ENCODE results near the gene HPN. TPM values are rescaled to one million over a fixed set of nuclear protein-coding genes. Genes with fewer than 3 reads are reported as not detected.

HPN gene
- total and polyA plus RNA-seq, 2 of the 13 experiments (the other 11 are each of a cell fraction or from before 2014, with no cell fraction given) = 46.7 to 261 TPM

DNA sequence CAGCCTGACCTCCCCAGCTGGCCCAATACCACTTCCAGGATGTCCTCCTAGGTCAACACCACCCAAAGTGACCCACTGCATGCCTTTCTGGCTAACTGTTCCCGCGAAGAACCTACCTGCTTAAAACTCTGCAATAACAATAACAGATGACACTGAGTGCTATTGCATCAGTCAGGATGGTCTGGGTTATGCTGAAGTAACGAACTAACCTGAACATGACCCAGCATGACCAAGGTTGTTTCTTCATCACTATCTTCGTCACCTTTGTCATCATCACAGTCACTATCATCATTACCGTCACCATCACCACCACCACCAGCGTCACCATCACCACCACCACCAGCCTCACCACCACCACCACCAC, 63.5 kb downstream of the HPN start:
- DNase-seq (ENCODE audit: low spot score) = no peak
- Histone ChIP-seq H4K20me1 (ENCODE audit: insufficient read depth, low read length) (no peaks in the 10 kb centered on the region), H3K79me2 (ENCODE audit: insufficient read depth, low read length) (no peaks in the 10 kb centered on the region), H3K27me3 (ENCODE audit: control insufficient read depth in 1 of 2, insufficient read depth in 2 of 2, low read length in 2 of 2) (peaks cover 0 to 4% of the 10 kb centered on the region in 2 experiments; a peak in 1 of 5 replicates), H3K4me3 (replicated peaks in 1 of 3; ENCODE audit: insufficient read depth in 1 of 3, low read depth in 2 of 3, low read length in 3 of 3) (no peak overlapping the region), H3K27ac (ENCODE audit: extremely low read length, insufficient read depth, low read length) (no peak overlapping the region), H3K9me3 (ENCODE audit: low read length) (no peaks in the 10 kb centered on the region), H3K4me1 (ENCODE audit: insufficient read depth, low read length) (peaks cover 52% of the 10 kb centered on the region), H3K4me2 (ENCODE audit: low read depth, low read length) (no peak overlapping the region), H3K36me3 (replicated peaks in 1 of 2; ENCODE audit: control insufficient read depth in 1 of 2, insufficient read depth in 2 of 2, low read length in 2 of 2) (no peaks in the 10 kb centered on the region), H3K9ac (ENCODE audit: insufficient read depth, low read depth, low read length) (no peak overlapping the region), H2AFZ (ENCODE audit: low read length) (no peak overlapping the region)
- no peak for FAIRE-seq
- TF ChIP-seq CEBPG (CRISPR knock-in tag; IDR thresholded peaks at IDR 0.05) (peak; percentile 29; the same call in 1 of the 2 replicates), ZNF547 (CRISPR knock-in tag; IDR thresholded peaks at IDR 0.05) (no peak), ZNF12 (CRISPR knock-in tag; IDR thresholded peaks at IDR 0.05) (peak; percentile 92)
- no peak for ATAC-seq
- POLR2A ChIA-PET = no interaction called here
- in situ Hi-C loops (cut with HindIII; ENCODE audit: extremely low pct_ligation_motif_present, low pct_unique_long_range_greater_than_20kb) = no loop called here
- intact Hi-C loops (cut with micrococcal nuclease; ENCODE audit: unreplicated experiment) = no loop called here
- CTCF ChIA-PET (ENCODE audit: low intra/inter-chr PET ratio, low total read pairs) = no interaction called here
- BruUV-seq (replicated peaks) = no TSS peak
- whole genome bisulfite sequencing (ENCODE audit: low lambda C conversion rate) = 75% methylated on average over 6 of the region's 6 CpGs

DNA sequence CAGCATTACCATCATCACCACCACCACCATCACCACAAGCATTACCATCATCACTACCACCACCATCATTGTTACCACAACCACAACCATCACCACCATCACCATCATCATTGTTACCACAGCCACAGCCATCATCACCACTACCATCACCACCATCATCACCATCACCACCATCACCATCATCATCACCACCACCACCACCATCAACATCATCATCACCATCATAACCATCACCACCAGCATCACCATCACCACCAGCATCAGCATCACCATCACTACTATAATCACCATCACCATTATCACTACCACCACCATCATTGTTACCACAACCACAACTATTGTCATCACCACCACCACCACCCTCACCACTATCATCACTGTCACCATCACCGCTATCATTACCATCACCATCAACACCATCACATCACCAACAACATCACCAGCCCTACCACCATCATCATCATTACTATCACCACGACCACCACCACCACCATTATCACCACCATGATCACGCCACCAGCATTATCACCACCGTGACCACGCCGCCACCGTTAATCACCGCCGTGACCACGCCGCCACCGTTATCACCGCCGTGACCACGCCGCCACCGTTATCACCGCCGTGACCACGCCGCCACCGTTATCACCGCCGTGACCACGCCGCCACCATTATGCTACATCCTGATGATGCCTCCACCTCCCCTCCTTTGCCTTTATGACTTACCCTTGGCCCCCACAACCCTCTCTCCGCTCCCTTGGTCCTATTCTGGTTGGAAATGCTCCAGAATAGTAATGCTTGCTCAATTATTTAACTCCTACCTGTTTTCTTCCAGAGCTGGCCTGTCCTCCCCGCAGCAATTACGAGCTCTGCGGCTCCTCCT, 64.1 kb downstream of the HPN start:
- in situ Hi-C loops (cut with HindIII; ENCODE audit: extremely low pct_ligation_motif_present, low pct_unique_long_range_greater_than_20kb) = no loop called here
- peaks cover 50% of the 10 kb centered on the region for H3K4me1 ChIP-seq (ENCODE audit: insufficient read depth, low read length)
- no peaks in the 10 kb centered on the region for H4K20me1 ChIP-seq (ENCODE audit: insufficient read depth, low read length)
- ChIA-PET POLR2A (no interaction called here), CTCF (ENCODE audit: low intra/inter-chr PET ratio, low total read pairs) (no interaction called here)
- no peak overlapping the region for H3K9ac ChIP-seq (ENCODE audit: insufficient read depth, low read depth, low read length)
- no peak overlapping the region for H2AFZ ChIP-seq (ENCODE audit: low read length)
- peaks cover 0 to 4% of the 10 kb centered on the region in 2 experiments; a peak in 1 of 5 replicates for H3K27me3 ChIP-seq (ENCODE audit: control insufficient read depth in 1 of 2, insufficient read depth in 2 of 2, low read length in 2 of 2)
- H3K79me2 ChIP-seq (ENCODE audit: insufficient read depth, low read length) = no peaks in the 10 kb centered on the region
- no peaks in the 10 kb centered on the region for H3K9me3 ChIP-seq (ENCODE audit: low read length)
- no peak overlapping the region for H3K4me2 ChIP-seq (ENCODE audit: low read depth, low read length)
- intact Hi-C loops (cut with micrococcal nuclease; ENCODE audit: unreplicated experiment) = no loop called here
- DNase-seq (ENCODE audit: low spot score) (no peak), FAIRE-seq (no peak), ATAC-seq (no peak)
- BruUV-seq (replicated peaks) = no TSS peak
- 85% methylated on average over 30 of the region's 30 CpGs for WGBS (ENCODE audit: low lambda C conversion rate)
- no peak overlapping the region for H3K27ac ChIP-seq (ENCODE audit: extremely low read length, insufficient read depth, low read length)
- no peak overlapping the region for H3K4me3 ChIP-seq (replicated peaks in 1 of 3; ENCODE audit: insufficient read depth in 1 of 3, low read depth in 2 of 3, low read length in 3 of 3)
- no peaks in the 10 kb centered on the region for H3K36me3 ChIP-seq (replicated peaks in 1 of 2; ENCODE audit: control insufficient read depth in 1 of 2, insufficient read depth in 2 of 2, low read length in 2 of 2)
- no peak for TF ChIP-seq KMT2B (CRISPR knock-in tag; IDR thresholded peaks at IDR 0.05)
- peak; percentile 83 for TF ChIP-seq CREB1 (IDR thresholded peaks at IDR 0.05)
- TF ChIP-seq CREB1 (CRISPR knock-in tag; IDR thresholded peaks at IDR 0.05) = no peak
